Activated CD8-positive, alpha-beta memory T cell treated with anti-CD3 and anti-CD28 coated beads, Interleukin-2, amount 50 U/mL, for 24 hours (primary cell): ENCODE data around the gene FOCAD.
"Not testable (repeated sequence)": the region's sequence is repeated elsewhere in the genome, so short reads cannot be mapped to it uniquely, and the experiment has no call there.

Experiments used
- DNase-seq: peaks from one replicate; pipeline ENCODE4 v3.0.0-alpha.2; 2020; ENCODE audit errors: extremely low read depth

The FOCAD gene

DNA sequence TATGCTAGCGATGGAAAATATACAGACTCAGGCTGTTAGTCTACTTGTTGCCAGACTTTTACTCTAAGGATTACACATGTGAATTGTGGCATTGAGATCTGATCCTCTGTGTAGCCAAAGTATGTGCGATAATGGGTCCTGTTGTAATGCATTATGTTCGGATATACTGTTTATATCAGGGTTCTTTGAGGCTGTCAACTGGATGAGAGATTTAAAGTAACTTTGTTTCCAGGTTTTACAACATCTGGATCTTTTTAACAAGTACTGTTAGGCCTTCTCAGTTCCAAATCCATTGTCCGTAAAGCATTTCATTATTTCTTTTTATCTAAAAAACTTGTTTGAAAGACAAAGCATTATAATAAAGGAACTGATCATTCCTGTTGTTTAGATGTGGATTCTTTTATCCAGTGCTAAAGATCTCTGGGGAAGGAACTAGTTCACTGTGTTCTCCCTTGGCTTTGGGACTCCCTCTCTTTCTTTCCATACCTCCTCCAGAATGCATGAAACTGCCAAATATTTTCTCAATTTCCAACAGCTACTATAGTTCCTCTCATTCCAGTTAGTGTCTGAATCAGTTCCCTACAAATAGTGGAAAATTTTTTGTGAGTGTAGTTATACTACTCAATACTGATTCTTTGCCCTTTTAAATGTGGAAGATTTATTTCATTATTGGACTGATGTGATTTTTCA is 278.6 kb downstream of the FOCAD start:
- no peak for DNase-seq

- DNase-seq: no peak
Observed at GRCh38 chr9:20972684-20973083, 288.6 kb downstream of the FOCAD start.

GRCh38 chr9:20973246-20973947 is 289.3 kb downstream of the FOCAD start:
- not testable (repeated sequence) for DNase-seq

- not testable (repeated sequence) for DNase-seq
Observed at GRCh38 chr9:20974191-20974938, 290.3 kb downstream of the FOCAD start.

GRCh38 chr9:20978249-20978648 is 294.2 kb downstream of the FOCAD start:
- no peak for DNase-seq

- no peak for DNase-seq
Observed at GRCh38 chr9:20980832-20981455, 296.9 kb downstream of the FOCAD start.

GRCh38 chr9:20981486-20981885 is 297.4 kb downstream of the FOCAD start:
- DNase-seq: no peak

GRCh38 chr9:20984506-20984905 is 300.4 kb downstream of the FOCAD start:
- no peak for DNase-seq

DNA sequence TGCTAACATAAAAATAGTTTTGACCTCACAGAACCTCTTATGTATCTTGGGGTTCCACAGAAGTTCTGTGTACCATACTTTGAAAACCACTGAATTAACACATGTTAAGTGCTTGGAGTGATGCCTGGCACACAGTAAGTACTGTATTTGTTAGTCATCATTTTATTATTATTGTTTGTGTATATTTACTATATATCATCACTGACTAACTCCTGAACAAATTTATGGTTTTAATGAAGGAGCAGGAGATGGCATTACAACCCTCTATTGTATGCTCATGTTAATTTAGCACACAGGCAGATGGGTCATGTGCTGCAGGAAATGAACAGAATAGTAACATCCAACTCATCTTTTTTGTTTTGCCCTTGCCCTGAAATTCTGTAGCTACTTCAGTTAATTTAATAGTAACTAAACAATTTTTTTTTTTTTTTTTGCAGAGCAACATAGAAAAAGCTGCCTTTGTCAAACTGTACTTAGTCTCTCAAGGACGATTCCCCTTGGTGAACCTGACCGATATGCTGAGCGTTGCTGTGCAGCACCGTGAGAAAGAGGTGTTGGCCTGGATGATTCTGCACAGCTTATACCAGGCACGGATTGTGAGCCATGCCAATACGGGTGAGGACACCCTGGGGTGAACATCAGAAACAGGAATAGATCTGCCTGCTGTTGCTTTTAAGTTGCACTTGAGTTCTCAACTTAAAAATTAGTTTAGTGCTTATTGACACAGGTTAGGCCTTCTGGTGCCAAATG is 302.0 kb downstream of the FOCAD start:
- no peak for DNase-seq

GRCh38 chr9:20987521-20987920 is 303.5 kb downstream of the FOCAD start:
- no peak for DNase-seq

DNA sequence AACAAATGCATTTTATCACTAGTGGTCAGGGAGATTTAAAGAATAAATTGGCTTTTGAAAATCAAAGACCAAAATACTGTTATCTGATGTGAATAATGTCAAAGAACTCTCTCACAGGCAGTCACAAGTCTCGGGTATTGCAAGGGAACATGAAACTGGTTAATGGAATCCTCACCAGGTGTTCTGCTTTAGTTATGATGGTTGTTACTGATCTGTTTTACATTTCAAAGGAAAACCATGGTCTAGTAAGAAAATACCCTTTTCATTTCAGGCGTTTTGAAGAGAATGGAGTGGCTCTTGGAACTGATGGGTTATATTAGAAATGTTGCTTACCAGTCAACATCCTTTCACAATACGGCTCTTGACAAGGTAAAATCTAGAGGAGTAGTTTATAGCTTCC is 304.0 kb downstream of the FOCAD start:
- no peak for DNase-seq

GRCh38 chr9:20988671-20989315 is 304.7 kb downstream of the FOCAD start:
- no peak for DNase-seq

DNA sequence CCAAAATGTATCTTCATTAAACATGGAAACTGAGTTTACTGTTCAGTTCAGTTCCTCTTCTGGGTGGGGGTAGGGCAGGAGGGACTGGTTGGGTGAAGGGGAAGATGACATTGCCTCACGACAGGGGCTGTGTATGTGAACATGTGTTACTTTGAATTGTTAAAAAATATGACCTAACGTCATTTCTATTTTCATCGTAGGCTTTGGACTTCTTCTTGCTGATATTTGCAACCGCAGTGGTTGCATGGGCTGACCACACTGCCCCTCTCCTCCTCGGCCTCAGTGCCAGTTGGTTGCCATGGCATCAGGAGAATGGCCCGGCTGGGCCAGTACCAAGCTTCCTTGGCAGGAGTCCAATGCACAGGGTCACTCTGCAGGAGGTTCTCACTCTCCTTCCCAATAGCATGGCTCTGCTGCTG is 305.9 kb downstream of the FOCAD start:
- DNase-seq: no peak

- no peak for DNase-seq
Observed at GRCh38 chr9:20990867-20991266, 306.8 kb downstream of the FOCAD start.

DNA sequence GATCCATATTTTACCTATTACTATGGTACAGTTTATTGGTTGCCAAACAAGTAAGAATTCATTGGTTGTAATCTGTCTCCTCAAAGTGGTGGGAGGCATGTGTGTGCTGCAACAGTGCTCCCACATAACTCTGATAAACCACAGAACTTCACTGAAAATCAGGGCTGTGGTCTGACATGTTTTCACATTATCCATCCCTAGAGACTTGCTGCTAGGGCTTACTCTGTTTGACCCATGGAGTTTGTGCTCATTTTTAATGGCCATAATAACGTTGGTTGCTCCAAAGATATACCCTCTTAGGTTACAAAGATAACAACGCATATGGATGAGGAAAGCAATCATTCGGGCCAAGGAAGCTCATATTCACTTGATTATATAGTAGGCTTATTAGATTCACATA is 310.4 kb downstream of the FOCAD start:
- no peak for DNase-seq

- DNase-seq: no peak
Observed at GRCh38 chr9:20995616-20996015, 311.6 kb downstream of the FOCAD start.

GRCh38 chr9:20996809-20997208 is 312.8 kb downstream of the FOCAD start:
- DNase-seq: no peak

DNA sequence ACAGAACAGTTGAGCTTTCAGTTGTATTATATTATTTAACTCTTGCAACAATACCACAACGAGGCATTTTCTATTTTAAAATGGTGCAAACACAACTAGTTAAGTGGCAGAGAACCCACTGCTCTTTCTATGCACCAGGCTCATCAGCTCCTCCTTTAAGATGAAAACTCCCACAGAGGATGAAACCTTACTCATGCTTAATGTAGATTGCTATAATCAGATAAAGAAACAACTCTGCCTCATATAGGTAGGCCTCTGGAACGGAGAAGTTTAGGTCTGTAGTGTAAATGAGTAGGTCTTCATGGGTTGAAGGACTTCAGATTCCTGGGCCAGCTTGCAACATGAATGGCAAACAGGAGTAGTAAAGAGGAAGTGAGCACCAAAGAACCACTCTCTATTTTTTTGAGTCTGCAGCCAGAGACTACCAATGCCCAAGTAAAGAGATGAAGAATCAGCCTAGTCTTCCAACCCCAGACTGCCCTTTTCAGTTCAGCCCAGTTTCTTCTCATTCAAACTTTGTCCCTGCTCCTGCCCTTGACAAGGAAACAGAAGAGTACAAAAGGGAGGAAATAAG is 313.5 kb downstream of the FOCAD start:
- DNase-seq: no peak

- no peak for DNase-seq
Observed at GRCh38 chr9:21001581-21001980, 317.5 kb downstream of the FOCAD start.

DNA sequence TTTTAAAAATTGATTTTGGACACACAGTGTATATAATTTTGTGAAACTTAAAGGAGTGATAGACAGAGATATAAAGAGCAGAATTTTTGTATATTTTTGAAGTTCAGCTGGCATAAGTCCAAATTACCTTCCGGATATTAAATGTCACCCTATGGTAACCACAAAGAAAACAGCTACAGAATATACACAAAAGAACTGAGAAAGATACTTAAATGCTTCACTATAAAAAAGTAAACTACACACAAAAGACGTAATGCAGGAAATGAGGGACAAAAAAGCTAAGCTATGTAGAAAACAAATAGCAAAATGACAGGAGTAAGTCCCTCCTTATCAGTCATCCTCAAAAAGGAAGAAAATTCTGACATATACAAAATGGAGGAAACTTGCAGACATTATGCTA is 318.0 kb downstream of the FOCAD start:
- no peak for DNase-seq
